ENCODE measurements around the gene LZTR1. TPM values are rescaled to one million over a fixed set of nuclear protein-coding genes. Genes with fewer than 3 reads are reported as not detected.
"Not testable (repeated sequence)": the region's sequence is repeated elsewhere in the genome, so short reads cannot be mapped to it uniquely, and the experiment has no call there.

The LZTR1 gene
- total RNA-seq (2021): 23.2 and 23.4 TPM in 2 replicates
- Bru-seq, nascent RNA: percentile 42 among the genes with signal in this experiment
- BruChase-seq, experiment 1, labeled RNA remaining after a 2-hour chase: percentile 48 among the genes with signal in this experiment
- BruChase-seq, experiment 2, labeled RNA remaining after a 6-hour chase: percentile 64 among the genes with signal in this experiment
- long read RNA-seq, full-length matches to known transcripts: 5 of 13 reads
- long read RNA-seq, partial matches to known transcripts: 6 of 13 reads
- long read RNA-seq, other reads (novel, unspliced or antisense): 2 of 13 reads

- DNase-seq: peak; percentile 50 to 63
- Histone ChIP-seq H3K27ac (0 out of 2 replicates have a peak within 1 kb of the TSS, but pooled peaks have one; percentile 26), H3F3A (ENCODE audit: insufficient read depth, low read depth) (no peaks in the 10 kb centered on the region), H3K4me3 (peak within 1 kb of the TSS; percentile 63), H3K4me1 (replicated peaks; ENCODE audit: insufficient read depth) (peaks cover 8% of the 10 kb centered on the region; the same call in 1 of the 2 replicates), H3K27me3 (ENCODE audit: insufficient read depth, low read depth) (no peaks in the 10 kb centered on the region), H3K79me2 (ENCODE audit: low read depth) (no peaks in the 10 kb centered on the region), H3K9me2 (ENCODE audit: insufficient read depth) (no peaks in the 10 kb centered on the region), H3K4me2 (peak within 1 kb of the TSS; percentile 88), H4K20me1 (ENCODE audit: insufficient read depth) (no peaks in the 10 kb centered on the region), H3K9me3 (ENCODE audit: insufficient read depth, low read depth) (peaks cover 5% of the 10 kb centered on the region; the same call in 1 of the 2 replicates), H3K36me3 (ENCODE audit: low read depth) (no peaks in the 10 kb centered on the region), H2AFZ (peak within 1 kb of the TSS; percentile 89)
- intact Hi-C loops (cut with micrococcal nuclease; ENCODE audit: unreplicated experiment): loop anchor here (1.0 kb wide), 1 partner anchor 20 kb away; the partner anchor contains the start of gene THAP7
- no peak for TF ChIP-seq EZH2 (IDR thresholded peaks at IDR 0.05; ENCODE audit: low read depth)
- peak; percentile 56; the same call in 1 of the 2 replicates for TF ChIP-seq CTCF (conservative IDR thresholded peaks at IDR 0.05)
- ChIA-PET CTCF (interaction anchor here (0.8 to 0.9 kb wide), 3 partner anchors 23 to 205 kb away, joined by 3 to 5 read pairs (median 4); no protein-coding TSS in a partner anchor), POLR2A (ENCODE audit: unreplicated experiment) (no interaction called here)
- TSS peak; percentile 88 for BruUV-seq (replicated peaks)
These were observed at the start of gene LZTR1 for GRCh38 chr22:20981787-20982562. Gene LZTR1 (plus strand): TSS chr22:20982297. CDS start chr22:20982372, 75 bp downstream.

- Histone ChIP-seq H3F3A (ENCODE audit: insufficient read depth, low read depth) (peaks cover 8% of the 10 kb centered on the region; the same call in 1 of the 2 replicates), H3K27ac (no peak overlapping the region), H3K4me3 (no peak overlapping the region), H3K9me3 (ENCODE audit: insufficient read depth, low read depth) (no peaks in the 10 kb centered on the region), H3K36me3 (ENCODE audit: low read depth) (no peaks in the 10 kb centered on the region), H3K4me2 (no peak overlapping the region), H3K79me2 (ENCODE audit: low read depth) (peaks cover 95% of the 10 kb centered on the region), H3K9me2 (ENCODE audit: insufficient read depth) (no peaks in the 10 kb centered on the region), H2AFZ (no peak overlapping the region), H3K4me1 (replicated peaks; ENCODE audit: insufficient read depth) (no peaks in the 10 kb centered on the region), H4K20me1 (ENCODE audit: insufficient read depth) (peaks cover 81% of the 10 kb centered on the region), H3K27me3 (ENCODE audit: insufficient read depth, low read depth) (no peaks in the 10 kb centered on the region)
- no peak for DNase-seq
- TF ChIP-seq CTCF (conservative IDR thresholded peaks at IDR 0.05) (no peak), EZH2 (IDR thresholded peaks at IDR 0.05; ENCODE audit: low read depth) (no peak)
- BruUV-seq (replicated peaks): no TSS peak
- intact Hi-C loops (cut with micrococcal nuclease; ENCODE audit: unreplicated experiment): no loop called here
- CTCF ChIA-PET: no interaction called here
- POLR2A ChIA-PET (ENCODE audit: unreplicated experiment): interaction anchor here (0.9 kb wide), 1 partner anchor 837 kb away, joined by 5 read pairs; no protein-coding TSS in a partner anchor
These were observed 48.2 kb upstream of the LZTR1 start for GRCh38 chr22:20933910-20934309.

- H3K27ac ChIP-seq; POLR2A ChIA-PET (ENCODE audit: unreplicated experiment); DNase-seq; H3K27me3 ChIP-seq (ENCODE audit: insufficient read depth, low read depth); H3K4me1 ChIP-seq (replicated peaks; ENCODE audit: insufficient read depth); H2AFZ ChIP-seq; H3K9me2 ChIP-seq (ENCODE audit: insufficient read depth); BruUV-seq (replicated peaks); H3K4me2 ChIP-seq; H3K4me3 ChIP-seq; H3K36me3 ChIP-seq (ENCODE audit: low read depth); H3K9me3 ChIP-seq (ENCODE audit: insufficient read depth, low read depth); H3F3A ChIP-seq (ENCODE audit: insufficient read depth, low read depth); intact Hi-C loops (cut with micrococcal nuclease; ENCODE audit: unreplicated experiment): not testable (repeated sequence)
- peaks cover 95% of the 10 kb centered on the region for H3K79me2 ChIP-seq (ENCODE audit: low read depth)
- CTCF ChIA-PET: interaction anchor here (0.5 kb wide), 1 partner anchor 18 kb away, joined by 5 read pairs; no protein-coding TSS in a partner anchor
- peaks cover 81% of the 10 kb centered on the region for H4K20me1 ChIP-seq (ENCODE audit: insufficient read depth)
These were observed 47.0 kb upstream of the LZTR1 start for GRCh38 chr22:20935049-20935448.

- H3K27me3 ChIP-seq (ENCODE audit: insufficient read depth, low read depth); H3K4me3 ChIP-seq; H3K27ac ChIP-seq; H3K9me3 ChIP-seq (ENCODE audit: insufficient read depth, low read depth); H3K4me1 ChIP-seq (replicated peaks; ENCODE audit: insufficient read depth); H3K4me2 ChIP-seq; H3F3A ChIP-seq (ENCODE audit: insufficient read depth, low read depth); POLR2A ChIA-PET (ENCODE audit: unreplicated experiment); DNase-seq; BruUV-seq (replicated peaks); intact Hi-C loops (cut with micrococcal nuclease; ENCODE audit: unreplicated experiment); H2AFZ ChIP-seq; H3K9me2 ChIP-seq (ENCODE audit: insufficient read depth); H3K36me3 ChIP-seq (ENCODE audit: low read depth): not testable (repeated sequence)
- Histone ChIP-seq H4K20me1 (ENCODE audit: insufficient read depth) (peaks cover 79% of the 10 kb centered on the region), H3K79me2 (ENCODE audit: low read depth) (peaks cover 95% of the 10 kb centered on the region)
- CTCF ChIA-PET: interaction anchor here (1.0 kb wide), 1 partner anchor 9 kb away, joined by 4 read pairs; no protein-coding TSS in a partner anchor
These were observed 46.1 kb upstream of the LZTR1 start for GRCh38 chr22:20935780-20936539.

All from PC-9 (cell line).